SK-N-MC (cell line): ENCODE measurements around the gene DONSON.

Experiments used
- DNase-seq: peaks from one replicate; pipeline ENCODE4 v3.0.0-alpha.2; 2011; ENCODE audit warnings: low read depth, low spot score
- H3K27ac ChIP-seq: fragments of 200-600 bp; sonication (generic); 2 replicates; pipeline ENCODE4 v1.5.1; 2016; ENCODE audit warnings: mixed run types
- H3K36me3 ChIP-seq: fragments of 200-600 bp; sonication (generic); 2 replicates; pipeline ENCODE4 v1.6.1; 2017; ENCODE audit warnings: antibody characterized with exemption, low read length, mixed read lengths; ENCODE audit not compliant: insufficient read depth
- H3K4me3 ChIP-seq: fragments of 200-600 bp; sonication (generic); 2 replicates; pipeline ENCODE4 v1.5.1; 2016
- H3K9ac ChIP-seq: fragments of 200-600 bp; sonication (generic); 2 replicates; pipeline ENCODE4 v1.8.0; 2017; ENCODE audit warnings: mixed run types, mixed read lengths; ENCODE audit not compliant: insufficient read length
- H3K9me3 ChIP-seq: fragments of 200-600 bp; sonication (generic); 2 replicates; pipeline ENCODE4 v1.6.1; 2017; ENCODE audit warnings: low read depth, mild to moderate bottlenecking, antibody characterized with exemption, low read length, moderate library complexity, mixed read lengths
- EZH2 ChIP-seq: fragments of 200-600 bp; sonication (generic); IDR thresholded peaks from one replicate; pipeline ENCODE4 v1.6.1; 2017; ENCODE audit warnings: antibody characterized with exemption
- FOXP2 ChIP-seq: optimal IDR thresholded peaks from 2 replicates; pipeline ENCODE3; 2011; ENCODE audit warnings: mild to moderate bottlenecking, moderate library complexity; ENCODE audit not compliant: insufficient read depth; ENCODE audit errors: extremely low read length, control extremely low read depth
- POLR2AphosphoS5 ChIP-seq: IDR thresholded peaks from 2 replicates; pipeline ENCODE4 v1.6.1; 2012; ENCODE audit warnings: mild to moderate bottlenecking, low read depth, low read length, borderline replicate concordance

Gene DONSON

GRCh38 chr21:33568448-33568847 is 20.0 kb downstream of the DONSON start:
- Histone ChIP-seq H3K36me3 (peaks cover 89% of the 10 kb centered on the region), H3K9ac (no peak overlapping the region), H3K9me3 (no peaks in the 10 kb centered on the region), H3K4me3 (no peak overlapping the region), H3K27ac (no peak overlapping the region)
- TF ChIP-seq FOXP2: no peak
- no peak for TF ChIP-seq POLR2AphosphoS5
- TF ChIP-seq EZH2: no peak
- no peak for DNase-seq

- Histone ChIP-seq H3K9me3 (no peaks in the 10 kb centered on the region), H3K4me3 (no peak overlapping the region), H3K27ac (no peak overlapping the region), H3K36me3 (peaks cover 89% of the 10 kb centered on the region), H3K9ac (no peak overlapping the region)
- DNase-seq: no peak
- TF ChIP-seq FOXP2 (no peak), EZH2 (no peak), POLR2AphosphoS5 (no peak)
Measured at GRCh38 chr21:33567914-33568313, 20.6 kb downstream of the DONSON start.

GRCh38 chr21:33566514-33566913 is 22.0 kb downstream of the DONSON start:
- H3K36me3 ChIP-seq: peaks cover 89% of the 10 kb centered on the region

GRCh38 chr21:33562389-33562788 is 26.1 kb downstream of the DONSON start:
- H3K36me3 ChIP-seq: peaks cover 91% of the 10 kb centered on the region

More at GRCh38 chr21:33566514-33566913, 22.0 kb downstream of the DONSON start:
- TF ChIP-seq POLR2AphosphoS5: no peak
- TF ChIP-seq FOXP2: no peak
- TF ChIP-seq EZH2: no peak
- H3K4me3 ChIP-seq: no peak overlapping the region
- no peak overlapping the region for H3K9ac ChIP-seq
- DNase-seq: no peak
- peak overlapping the region; percentile 55; the same call in 1 of the 2 replicates for H3K27ac ChIP-seq
- H3K9me3 ChIP-seq: no peaks in the 10 kb centered on the region

GRCh38 chr21:33561373-33561772 is 27.1 kb downstream of the DONSON start:
- Histone ChIP-seq H3K27ac (no peak overlapping the region), H3K36me3 (peaks cover 93% of the 10 kb centered on the region), H3K9ac (no peak overlapping the region), H3K4me3 (no peak overlapping the region), H3K9me3 (no peaks in the 10 kb centered on the region)
- DNase-seq: no peak
- TF ChIP-seq EZH2 (no peak), POLR2AphosphoS5 (no peak), FOXP2 (no peak)

More at GRCh38 chr21:33562389-33562788, 26.1 kb downstream of the DONSON start:
- H3K9ac ChIP-seq: no peak overlapping the region
- no peak for DNase-seq
- H3K9me3 ChIP-seq: no peaks in the 10 kb centered on the region
- H3K4me3 ChIP-seq: no peak overlapping the region
- no peak overlapping the region for H3K27ac ChIP-seq
- TF ChIP-seq FOXP2 (no peak), POLR2AphosphoS5 (no peak), EZH2 (no peak)

GRCh38 chr21:33560965-33561364 is 27.5 kb downstream of the DONSON start:
- Histone ChIP-seq H3K36me3 (peaks cover 94% of the 10 kb centered on the region), H3K9ac (no peak overlapping the region), H3K4me3 (no peak overlapping the region), H3K9me3 (no peaks in the 10 kb centered on the region), H3K27ac (no peak overlapping the region)
- DNase-seq: no peak
- TF ChIP-seq FOXP2: no peak
- TF ChIP-seq POLR2AphosphoS5: no peak
- no peak for TF ChIP-seq EZH2

GRCh38 chr21:33559813-33560212 is 28.7 kb downstream of the DONSON start:
- Histone ChIP-seq H3K9ac (no peak overlapping the region), H3K9me3 (no peaks in the 10 kb centered on the region), H3K27ac (no peak overlapping the region), H3K4me3 (no peak overlapping the region), H3K36me3 (peaks cover 93% of the 10 kb centered on the region)
- TF ChIP-seq POLR2AphosphoS5: no peak
- no peak for TF ChIP-seq EZH2
- no peak for TF ChIP-seq FOXP2
- DNase-seq: no peak

GRCh38 chr21:33558777-33559421 is 29.6 kb downstream of the DONSON start:
- no peak for TF ChIP-seq EZH2
- TF ChIP-seq FOXP2: no peak
- TF ChIP-seq POLR2AphosphoS5: no peak
- H3K36me3 ChIP-seq: peaks cover 95% of the 10 kb centered on the region
- H3K27ac ChIP-seq: no peak overlapping the region
- H3K9ac ChIP-seq: no peak overlapping the region
- H3K4me3 ChIP-seq: no peak overlapping the region
- DNase-seq: no peak
- no peaks in the 10 kb centered on the region for H3K9me3 ChIP-seq
